AG04449 (cell line): ENCODE data around the gene EFNA5.

Source experiments
- CTCF ChIA-PET: fragments of 350-600 bp; formaldehyde crosslinking; extraction: SDS; loops from one replicate; lab custom pipeline; 2021; ENCODE audit warnings: antibody characterized with exemption; lab: Yijun Ruan, JAX
- POLR2A ChIA-PET: fragments of 400-600, 350-600 bp; formaldehyde crosslinking; extraction: SDS; loops from one replicate; lab custom pipeline; 2020; ENCODE audit warnings: antibody characterized with exemption, inconsistent platforms; lab: Yijun Ruan, JAX
- DNase-seq: peaks from one replicate; pipeline ENCODE4 v3.0.0-alpha.2; 2010; ENCODE audit warnings: low read depth, low spot score
- H3K4me3 ChIP-seq: 2 replicates; pipeline ENCODE4 v1.5.1; 2011; ENCODE audit warnings: low read depth, mild to moderate bottlenecking, control low read depth, low read length
- TF ChIP-seq, protein P1 (sequence below): IDR thresholded peaks from one replicate; pipeline ENCODE4 v1.5.1; 2011; ENCODE audit warnings: mild to moderate bottlenecking, moderate library complexity, low read length, control low read depth, inconsistent platforms; ENCODE audit not compliant: insufficient read depth; ENCODE audit errors: missing control alignments

EFNA5 gene

DNA sequence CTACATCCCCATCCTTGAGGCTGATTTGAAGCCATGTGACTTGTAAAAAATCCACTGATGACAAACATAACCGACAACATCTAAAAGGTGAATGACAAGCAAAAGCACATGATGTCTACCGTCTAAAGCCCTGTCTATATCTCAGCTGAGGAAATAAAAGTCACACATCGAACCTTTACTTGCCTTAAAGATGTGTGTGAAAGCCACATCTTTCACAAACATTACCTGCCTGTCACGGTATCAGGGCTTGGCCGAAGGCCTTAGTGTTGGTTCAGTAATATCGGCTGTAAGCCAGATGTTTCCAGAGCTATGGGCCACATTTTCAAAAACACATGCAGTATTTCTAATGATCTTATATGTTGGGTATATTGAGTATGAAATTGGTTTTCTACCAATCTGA lies 125.8 kb downstream of the EFNA5 start:
- ChIA-PET POLR2A (no interaction called here), CTCF (interaction anchor here (1.2 kb wide), 1 partner anchor 27 kb away, joined by 5 read pairs; no protein-coding TSS in a partner anchor)
- no peak for DNase-seq
- no peak overlapping the region for H3K4me3 ChIP-seq
- TF ChIP-seq, protein P1, sequence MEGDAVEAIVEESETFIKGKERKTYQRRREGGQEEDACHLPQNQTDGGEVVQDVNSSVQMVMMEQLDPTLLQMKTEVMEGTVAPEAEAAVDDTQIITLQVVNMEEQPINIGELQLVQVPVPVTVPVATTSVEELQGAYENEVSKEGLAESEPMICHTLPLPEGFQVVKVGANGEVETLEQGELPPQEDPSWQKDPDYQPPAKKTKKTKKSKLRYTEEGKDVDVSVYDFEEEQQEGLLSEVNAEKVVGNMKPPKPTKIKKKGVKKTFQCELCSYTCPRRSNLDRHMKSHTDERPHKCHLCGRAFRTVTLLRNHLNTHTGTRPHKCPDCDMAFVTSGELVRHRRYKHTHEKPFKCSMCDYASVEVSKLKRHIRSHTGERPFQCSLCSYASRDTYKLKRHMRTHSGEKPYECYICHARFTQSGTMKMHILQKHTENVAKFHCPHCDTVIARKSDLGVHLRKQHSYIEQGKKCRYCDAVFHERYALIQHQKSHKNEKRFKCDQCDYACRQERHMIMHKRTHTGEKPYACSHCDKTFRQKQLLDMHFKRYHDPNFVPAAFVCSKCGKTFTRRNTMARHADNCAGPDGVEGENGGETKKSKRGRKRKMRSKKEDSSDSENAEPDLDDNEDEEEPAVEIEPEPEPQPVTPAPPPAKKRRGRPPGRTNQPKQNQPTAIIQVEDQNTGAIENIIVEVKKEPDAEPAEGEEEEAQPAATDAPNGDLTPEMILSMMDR = no peak

DNA sequence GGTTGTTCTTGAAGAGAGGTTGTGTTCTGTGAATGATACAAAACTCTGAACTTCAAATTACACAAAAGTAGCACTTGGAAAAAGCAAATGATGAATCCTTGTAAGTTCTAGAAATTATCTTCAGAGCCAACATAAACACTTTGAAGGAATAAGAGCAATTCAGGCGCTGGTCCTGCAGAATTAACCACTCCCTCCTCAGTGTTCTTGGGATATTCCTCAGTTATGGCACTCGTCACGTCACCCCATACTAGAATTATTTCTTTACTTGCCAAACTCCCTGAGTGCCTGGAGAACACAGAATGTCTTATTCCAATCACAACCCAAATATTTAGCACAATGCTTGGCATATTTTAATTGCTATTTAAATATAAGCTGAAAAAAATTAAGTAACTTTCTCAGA lies 126.3 kb downstream of the EFNA5 start:
- TF ChIP-seq, protein P1 = no peak
- POLR2A ChIA-PET = no interaction called here
- CTCF ChIA-PET = no interaction called here

DNA sequence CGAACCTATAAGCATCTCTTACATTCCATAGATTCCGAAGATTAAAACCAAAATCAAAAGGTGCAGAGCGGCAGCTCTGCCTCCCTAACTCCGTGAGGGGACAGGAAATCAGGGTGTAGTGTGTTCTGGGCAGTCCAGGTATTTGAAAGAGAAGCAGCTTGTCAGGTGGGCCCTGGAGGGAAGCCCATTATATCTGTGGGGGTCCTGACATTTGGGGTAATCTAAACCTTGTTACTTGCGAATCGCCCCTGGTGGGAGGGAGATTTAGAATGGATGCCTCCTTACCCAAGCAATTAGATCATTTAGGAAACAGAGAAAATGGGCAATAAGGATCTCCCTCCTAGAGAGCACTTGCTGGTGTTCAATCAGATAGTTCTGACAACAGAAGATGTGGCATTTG lies 126.9 kb downstream of the EFNA5 start:
- DNase-seq = no peak
- H3K4me3 ChIP-seq = no peak overlapping the region
- CTCF ChIA-PET = no interaction called here
- POLR2A ChIA-PET = no interaction called here
- TF ChIP-seq, protein P1 = no peak

More for the DNA sequence above, 126.3 kb downstream of the EFNA5 start:
- no peak for DNase-seq
- H3K4me3 ChIP-seq = no peak overlapping the region

DNA sequence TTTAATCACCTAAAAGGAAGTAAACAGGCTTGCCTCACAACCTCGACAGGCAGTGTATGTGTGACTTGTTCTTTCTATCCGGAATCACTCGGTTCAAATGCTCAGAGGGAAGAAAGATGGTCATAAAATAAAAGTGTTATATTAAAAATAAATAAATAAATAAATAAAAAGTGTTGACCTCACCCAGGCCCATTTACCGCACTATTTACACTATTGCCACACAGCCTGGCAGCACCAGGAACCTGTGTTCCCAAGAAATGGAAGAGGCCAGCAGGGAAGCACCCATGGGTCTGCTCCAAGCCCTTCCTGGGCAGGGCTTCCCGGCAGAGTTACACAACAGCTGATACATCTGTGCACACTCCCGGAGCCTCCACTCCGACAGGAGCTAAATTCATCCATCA lies 127.9 kb downstream of the EFNA5 start:
- TF ChIP-seq, protein P1 = no peak
- DNase-seq = no peak

DNA sequence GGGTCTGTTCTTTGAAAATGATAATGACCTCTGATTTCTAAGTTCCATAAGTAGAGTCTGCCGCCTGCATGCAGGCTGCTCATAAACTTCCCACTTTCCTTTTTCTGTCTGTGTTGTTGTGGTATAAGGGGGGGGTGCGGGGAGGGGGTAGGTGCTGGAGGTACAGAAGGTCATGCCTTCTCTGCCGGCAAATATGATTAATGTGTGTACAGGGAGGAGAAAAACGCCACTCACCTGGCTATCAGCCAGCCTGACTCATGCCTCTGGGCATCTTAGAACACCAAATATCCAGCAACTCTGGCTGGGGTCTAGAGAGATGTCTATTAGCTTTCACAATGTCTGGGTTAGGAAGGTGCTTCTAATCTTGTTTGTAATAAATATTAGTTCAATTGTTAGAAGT lies 128.3 kb downstream of the EFNA5 start:
- ChIA-PET POLR2A (no interaction called here), CTCF (no interaction called here)
- TF ChIP-seq, protein P1 = no peak
- DNase-seq = no peak
- H3K4me3 ChIP-seq = no peak overlapping the region

More for the DNA sequence above, 127.9 kb downstream of the EFNA5 start:
- ChIA-PET POLR2A (no interaction called here), CTCF (no interaction called here)
- H3K4me3 ChIP-seq = no peak overlapping the region

DNA sequence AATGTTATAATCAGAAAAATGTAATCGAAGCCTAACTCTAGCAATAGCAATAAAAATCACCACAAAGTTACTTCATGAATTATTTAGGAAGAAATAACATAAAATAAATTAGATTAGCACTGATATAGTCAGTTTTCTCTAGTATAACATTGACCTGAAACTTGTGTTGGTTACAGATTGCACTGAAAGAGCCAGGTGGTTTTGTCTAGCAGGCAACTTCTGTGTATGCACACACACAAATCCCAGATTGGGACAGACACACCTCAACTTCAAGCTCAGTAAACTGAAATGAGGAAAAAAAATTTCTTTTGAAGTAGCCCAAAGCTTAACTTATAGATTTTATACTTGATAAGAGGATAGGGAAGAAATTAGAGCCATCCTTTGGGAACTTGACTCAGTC lies 129.3 kb downstream of the EFNA5 start:
- ChIA-PET POLR2A (no interaction called here), CTCF (no interaction called here)
- TF ChIP-seq, protein P1 = no peak

More for the DNA sequence above, 129.3 kb downstream of the EFNA5 start:
- DNase-seq = no peak
- no peak overlapping the region for H3K4me3 ChIP-seq
